Rectal smooth muscle tissue (tissue), 1 donor: Measurements from ENCODE around the gene PFKFB3.
A peak's percentile ranks its signal among the peaks of the same experiment; 100 is the strongest.
"Not testable (repeated sequence)": the region's sequence is repeated elsewhere in the genome, so short reads cannot be mapped to it uniquely, and the experiment has no call there.

Source experiments
- H3K27ac ChIP-seq: one replicate; pipeline ENCODE4 v1.7.0; 2013; ENCODE audit warnings: low read depth, low read length, inconsistent platforms
- H3K27me3 ChIP-seq: one replicate; pipeline ENCODE4 v1.7.0; 2013; ENCODE audit warnings: low read length; ENCODE audit not compliant: control insufficient read depth, insufficient read depth
- H3K36me3 ChIP-seq: one replicate; pipeline ENCODE4 v1.7.0; 2013; ENCODE audit warnings: low read length; ENCODE audit not compliant: control insufficient read depth, insufficient read depth
- H3K4me1 ChIP-seq: one replicate; pipeline ENCODE4 v1.7.0; 2013; ENCODE audit warnings: low read length; ENCODE audit not compliant: control insufficient read depth, insufficient read depth
- H3K4me3 ChIP-seq: one replicate; pipeline ENCODE4 v1.7.0; 2013; ENCODE audit warnings: low read length
- H3K9ac ChIP-seq: one replicate; pipeline ENCODE4 v1.7.0; 2013; ENCODE audit warnings: low read length

The PFKFB3 gene

DNA sequence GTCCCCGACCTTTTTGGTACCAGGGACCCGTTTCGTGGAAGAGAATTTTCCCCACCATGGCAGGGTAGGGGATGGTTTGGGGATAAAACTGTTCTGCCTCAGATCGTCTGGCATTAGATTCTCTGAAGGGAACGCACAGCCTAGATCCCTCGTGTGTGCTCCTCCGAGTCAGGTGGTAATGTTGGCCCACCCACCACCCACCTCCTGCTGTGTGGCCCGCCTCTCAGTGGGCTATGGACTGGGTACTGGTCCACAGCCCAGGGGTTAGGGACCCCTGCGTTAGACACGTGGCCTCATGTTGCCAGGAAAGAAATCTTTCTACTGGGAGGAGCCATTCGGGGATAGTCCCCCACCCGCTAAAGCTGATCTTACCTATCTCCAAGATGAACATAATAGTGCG lies 27.0 kb downstream of the PFKFB3 start:
- Histone ChIP-seq H3K4me1 (no peaks in the 10 kb centered on the region), H3K27ac (no peak overlapping the region), H3K27me3 (no peaks in the 10 kb centered on the region), H3K36me3 (peaks cover 31% of the 10 kb centered on the region), H3K4me3 (no peak overlapping the region), H3K9ac (no peak overlapping the region)

DNA sequence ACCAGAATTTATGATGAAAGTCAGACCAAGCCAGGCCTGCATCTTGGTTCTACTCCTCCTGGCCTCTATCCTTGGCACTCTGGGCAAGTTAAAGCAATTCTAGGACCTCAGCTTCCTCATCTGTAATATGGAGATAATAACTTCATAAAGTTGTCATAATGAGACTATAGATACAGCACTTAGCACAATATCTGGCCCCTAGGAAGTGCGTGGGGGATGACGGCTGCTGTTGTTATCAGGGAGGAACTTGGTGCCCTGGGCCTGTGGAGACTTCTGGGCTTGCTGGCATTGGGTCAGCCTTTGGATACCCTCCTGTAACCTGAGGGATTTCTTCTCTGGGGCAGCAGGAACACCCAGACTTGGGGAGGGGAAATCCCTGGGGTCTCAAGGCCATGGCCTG lies 27.6 kb downstream of the PFKFB3 start:
- H3K36me3 ChIP-seq = peaks cover 28% of the 10 kb centered on the region
- no peak overlapping the region for H3K4me3 ChIP-seq
- no peaks in the 10 kb centered on the region for H3K27me3 ChIP-seq
- no peak overlapping the region for H3K9ac ChIP-seq
- H3K27ac ChIP-seq = no peak overlapping the region
- no peaks in the 10 kb centered on the region for H3K4me1 ChIP-seq

DNA sequence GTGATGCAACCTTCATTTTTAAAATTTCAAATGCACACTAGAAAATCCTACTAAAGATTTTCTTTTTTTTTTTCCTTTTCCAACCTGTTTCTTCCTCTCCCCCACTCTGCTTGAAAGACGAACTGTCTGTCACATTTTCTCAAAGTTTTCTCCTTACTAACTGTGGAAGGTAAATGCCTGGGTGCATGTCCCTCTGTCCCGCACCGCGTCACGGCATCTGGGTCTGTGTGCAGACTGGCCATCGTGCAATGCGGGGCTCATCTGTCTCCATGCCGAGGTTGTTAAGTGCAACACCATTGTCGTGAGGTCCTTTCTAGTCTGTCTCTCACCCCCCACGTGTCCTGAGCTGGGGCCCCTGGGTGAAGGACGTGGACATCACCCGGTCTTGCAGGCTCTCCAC lies 28.4 kb downstream of the PFKFB3 start:
- no peak overlapping the region for H3K4me3 ChIP-seq
- no peaks in the 10 kb centered on the region for H3K27me3 ChIP-seq
- H3K27ac ChIP-seq = no peak overlapping the region
- no peak overlapping the region for H3K9ac ChIP-seq
- H3K36me3 ChIP-seq = peaks cover 19% of the 10 kb centered on the region
- H3K4me1 ChIP-seq = no peaks in the 10 kb centered on the region

DNA sequence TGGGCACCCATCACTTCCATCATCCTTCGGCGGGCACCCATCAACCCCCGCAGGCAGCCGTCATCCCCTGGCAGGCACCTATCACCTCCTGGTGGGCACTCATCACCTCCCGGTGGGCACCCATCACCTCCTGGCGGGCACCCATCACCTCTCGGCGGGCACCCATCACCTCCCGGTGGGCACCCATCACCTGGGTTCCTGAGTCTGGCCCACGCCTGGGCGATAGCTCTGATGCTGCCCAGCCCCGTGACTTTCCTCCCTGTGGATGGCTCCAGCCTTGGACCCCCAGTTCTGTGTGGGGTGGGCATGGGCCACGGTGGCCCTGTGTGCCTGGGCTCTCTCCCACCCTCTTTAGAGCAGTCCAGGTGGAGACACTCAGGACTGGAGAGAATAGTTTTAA lies 29.0 kb downstream of the PFKFB3 start:
- Histone ChIP-seq H3K4me1 (no peaks in the 10 kb centered on the region), H3K9ac (no peak overlapping the region), H3K27ac (no peak overlapping the region), H3K4me3 (no peak overlapping the region), H3K27me3 (no peaks in the 10 kb centered on the region), H3K36me3 (peaks cover 16% of the 10 kb centered on the region)

DNA sequence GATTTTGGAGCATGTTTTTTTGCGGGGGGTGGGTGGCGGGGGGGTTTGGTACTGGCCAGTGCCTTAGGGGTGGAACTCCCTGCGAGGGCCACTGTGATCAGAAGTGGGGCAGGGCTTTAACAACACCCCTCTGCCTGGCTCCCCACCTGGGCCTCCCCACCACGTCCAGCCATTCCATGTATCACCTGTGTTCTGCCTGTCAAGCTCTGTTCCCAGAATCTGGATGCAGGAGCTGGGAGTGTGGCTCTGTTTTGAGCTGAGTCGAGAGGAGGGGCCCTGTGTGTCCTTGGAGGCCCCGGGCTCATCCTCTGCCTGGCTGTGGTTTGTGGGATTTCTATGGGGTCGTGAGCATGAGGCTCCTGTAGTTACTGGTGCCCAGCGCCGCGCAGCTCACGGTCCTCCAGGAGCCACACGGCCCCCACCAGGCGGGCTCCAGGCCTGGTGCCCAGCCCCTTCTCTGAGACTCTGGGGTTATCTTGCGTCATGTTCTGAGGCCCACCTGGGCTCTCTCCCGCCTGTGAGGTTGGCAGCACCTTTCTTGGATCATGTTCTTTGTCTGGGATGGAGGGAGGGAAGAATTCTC lies 29.6 kb downstream of the PFKFB3 start:
- Histone ChIP-seq H3K27ac (no peak overlapping the region), H3K36me3 (peaks cover 14% of the 10 kb centered on the region), H3K4me1 (no peaks in the 10 kb centered on the region), H3K4me3 (no peak overlapping the region), H3K27me3 (no peaks in the 10 kb centered on the region), H3K9ac (no peak overlapping the region)

DNA sequence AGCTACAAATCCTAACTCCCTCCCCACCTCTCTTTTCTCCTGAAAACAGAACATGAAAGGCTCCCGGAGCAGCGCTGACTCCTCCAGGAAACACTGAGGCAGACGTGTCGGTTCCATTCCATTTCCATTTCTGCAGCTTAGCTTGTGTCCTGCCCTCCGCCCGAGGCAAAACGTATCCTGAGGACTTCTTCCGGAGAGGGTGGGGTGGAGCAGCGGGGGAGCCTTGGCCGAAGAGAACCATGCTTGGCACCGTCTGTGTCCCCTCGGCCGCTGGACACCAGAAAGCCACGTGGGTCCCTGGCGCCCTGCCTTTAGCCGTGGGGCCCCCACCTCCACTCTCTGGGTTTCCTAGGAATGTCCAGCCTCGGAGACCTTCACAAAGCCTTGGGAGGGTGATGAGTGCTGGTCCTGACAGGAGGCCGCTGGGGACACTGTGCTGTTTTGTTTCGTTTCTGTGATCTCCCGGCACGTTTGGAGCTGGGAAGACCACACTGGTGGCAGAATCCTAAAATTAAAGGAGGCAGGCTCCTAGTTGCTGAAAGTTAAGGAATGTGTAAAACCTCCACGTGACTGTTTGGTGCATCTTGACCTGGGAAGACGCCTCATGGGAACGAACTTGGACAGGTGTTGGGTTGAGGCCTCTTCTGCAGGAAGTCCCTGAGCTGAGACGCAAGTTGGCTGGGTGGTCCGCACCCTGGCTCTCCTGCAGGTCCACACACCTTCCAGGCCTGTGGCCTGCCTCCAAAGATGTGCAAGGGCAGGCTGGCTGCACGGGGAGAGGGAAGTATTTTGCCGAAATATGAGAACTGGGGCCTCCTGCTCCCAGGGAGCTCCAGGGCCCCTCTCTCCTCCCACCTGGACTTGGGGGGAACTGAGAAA lies 30.4 kb downstream of the PFKFB3 start:
- Histone ChIP-seq H3K27me3 (no peaks in the 10 kb centered on the region), H3K4me3 (no peak overlapping the region), H3K27ac (no peak overlapping the region), H3K4me1 (no peaks in the 10 kb centered on the region), H3K36me3 (peaks cover 11% of the 10 kb centered on the region), H3K9ac (no peak overlapping the region)

DNA sequence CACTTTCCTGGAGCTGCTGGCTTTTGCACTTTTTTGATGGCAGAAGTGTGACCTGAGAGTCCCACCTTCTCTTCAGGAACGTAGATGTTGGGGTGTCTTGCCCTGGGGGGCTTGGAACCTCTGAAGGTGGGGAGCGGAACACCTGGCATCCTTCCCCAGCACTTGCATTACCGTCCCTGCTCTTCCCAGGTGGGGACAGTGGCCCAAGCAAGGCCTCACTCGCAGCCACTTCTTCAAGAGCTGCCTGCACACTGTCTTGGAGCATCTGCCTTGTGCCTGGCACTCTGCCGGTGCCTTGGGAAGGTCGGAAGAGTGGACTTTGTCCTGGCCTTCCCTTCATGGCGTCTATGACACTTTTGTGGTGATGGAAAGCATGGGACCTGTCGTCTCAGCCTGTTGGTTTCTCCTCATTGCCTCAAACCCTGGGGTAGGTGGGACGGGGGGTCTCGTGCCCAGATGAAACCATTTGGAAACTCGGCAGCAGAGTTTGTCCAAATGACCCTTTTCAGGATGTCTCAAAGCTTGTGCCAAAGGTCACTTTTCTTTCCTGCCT lies 31.1 kb downstream of the PFKFB3 start:
- no peaks in the 10 kb centered on the region for H3K27me3 ChIP-seq
- peaks cover 1% of the 10 kb centered on the region for H3K4me1 ChIP-seq
- no peak overlapping the region for H3K27ac ChIP-seq
- no peak overlapping the region for H3K4me3 ChIP-seq
- H3K9ac ChIP-seq = no peak overlapping the region
- peaks cover 11% of the 10 kb centered on the region for H3K36me3 ChIP-seq

DNA sequence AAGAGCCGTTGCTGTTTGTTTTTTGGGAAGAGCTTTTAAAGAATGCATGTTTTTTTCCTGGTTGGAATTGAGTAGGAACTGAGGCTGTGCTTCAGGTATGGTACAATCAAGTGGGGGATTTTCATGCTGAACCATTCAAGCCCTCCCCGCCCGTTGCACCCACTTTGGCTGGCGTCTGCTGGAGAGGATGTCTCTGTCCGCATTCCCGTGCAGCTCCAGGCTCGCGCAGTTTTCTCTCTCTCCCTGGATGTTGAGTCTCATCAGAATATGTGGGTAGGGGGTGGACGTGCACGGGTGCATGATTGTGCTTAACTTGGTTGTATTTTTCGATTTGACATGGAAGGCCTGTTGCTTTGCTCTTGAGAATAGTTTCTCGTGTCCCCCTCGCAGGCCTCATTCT lies 31.6 kb downstream of the PFKFB3 start:
- Histone ChIP-seq H3K36me3 (peaks cover 11% of the 10 kb centered on the region), H3K27me3 (no peaks in the 10 kb centered on the region), H3K4me3 (no peak overlapping the region), H3K4me1 (peaks cover 7% of the 10 kb centered on the region), H3K27ac (no peak overlapping the region), H3K9ac (no peak overlapping the region)

DNA sequence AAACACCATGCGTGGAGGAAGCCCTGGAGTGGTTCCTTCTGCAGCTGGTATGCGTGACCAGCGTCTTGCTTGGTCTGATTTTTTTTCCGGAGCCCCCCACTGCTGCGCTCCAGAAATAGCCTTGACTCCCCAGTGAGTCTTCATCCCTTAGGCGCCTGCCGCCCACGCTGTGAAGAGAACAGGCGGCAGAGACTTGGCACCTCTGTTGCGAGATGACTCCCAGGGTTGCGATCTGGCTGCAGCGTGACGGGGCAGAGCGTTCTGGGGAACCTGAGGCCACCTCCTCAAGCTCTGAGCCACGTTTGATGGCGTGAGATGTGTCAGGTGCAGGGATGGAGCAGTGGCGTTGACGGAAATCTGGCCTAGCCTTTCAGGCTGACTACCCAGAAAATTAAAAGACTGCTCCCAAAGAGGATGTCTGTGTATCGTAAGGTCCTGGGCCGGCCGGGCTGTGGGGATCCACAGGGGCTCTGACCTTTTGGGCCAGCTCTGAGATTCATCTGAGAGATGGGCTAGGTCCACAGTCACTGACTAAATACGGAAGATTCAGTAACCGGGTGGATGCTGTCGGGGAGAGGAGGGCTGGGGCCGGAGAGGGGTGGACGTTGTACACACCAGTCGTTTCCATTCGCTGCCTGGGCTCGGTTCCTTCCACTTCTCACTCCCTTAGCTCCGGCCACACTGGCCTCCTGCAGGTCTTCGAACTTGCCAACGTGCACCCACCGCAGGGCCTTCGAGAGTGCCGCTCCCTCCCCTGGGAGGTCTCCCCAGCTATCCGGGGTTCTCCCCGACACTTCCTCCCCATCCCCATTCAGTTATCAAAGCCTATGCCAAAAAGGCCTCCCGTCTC lies 33.8 kb downstream of the PFKFB3 start:
- Histone ChIP-seq H3K36me3 (peaks cover 11% of the 10 kb centered on the region), H3K9ac (no peak overlapping the region), H3K27me3 (no peaks in the 10 kb centered on the region), H3K4me1 (peaks cover 8% of the 10 kb centered on the region), H3K27ac (no peak overlapping the region), H3K4me3 (no peak overlapping the region)

DNA sequence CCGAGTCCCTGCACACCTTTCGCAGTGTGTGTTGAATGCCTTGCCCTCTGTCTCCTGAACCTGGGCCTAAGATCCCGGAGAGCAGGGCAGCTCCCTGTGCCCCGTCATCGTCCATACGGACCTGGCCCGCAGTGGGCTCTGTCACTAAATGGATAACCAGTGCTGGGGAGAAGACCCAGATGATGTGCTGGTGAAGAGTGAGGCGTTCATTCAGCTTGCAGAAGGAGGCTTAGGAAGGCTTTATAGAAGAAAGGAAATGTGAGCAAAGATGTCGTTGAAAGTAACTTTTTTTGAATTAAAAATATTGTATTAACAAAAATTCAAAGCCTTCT lies 34.4 kb downstream of the PFKFB3 start:
- Histone ChIP-seq H3K4me3 (no peak overlapping the region), H3K9ac (no peak overlapping the region), H3K36me3 (peaks cover 11% of the 10 kb centered on the region), H3K4me1 (peaks cover 8% of the 10 kb centered on the region), H3K27ac (no peak overlapping the region), H3K27me3 (no peaks in the 10 kb centered on the region)

DNA sequence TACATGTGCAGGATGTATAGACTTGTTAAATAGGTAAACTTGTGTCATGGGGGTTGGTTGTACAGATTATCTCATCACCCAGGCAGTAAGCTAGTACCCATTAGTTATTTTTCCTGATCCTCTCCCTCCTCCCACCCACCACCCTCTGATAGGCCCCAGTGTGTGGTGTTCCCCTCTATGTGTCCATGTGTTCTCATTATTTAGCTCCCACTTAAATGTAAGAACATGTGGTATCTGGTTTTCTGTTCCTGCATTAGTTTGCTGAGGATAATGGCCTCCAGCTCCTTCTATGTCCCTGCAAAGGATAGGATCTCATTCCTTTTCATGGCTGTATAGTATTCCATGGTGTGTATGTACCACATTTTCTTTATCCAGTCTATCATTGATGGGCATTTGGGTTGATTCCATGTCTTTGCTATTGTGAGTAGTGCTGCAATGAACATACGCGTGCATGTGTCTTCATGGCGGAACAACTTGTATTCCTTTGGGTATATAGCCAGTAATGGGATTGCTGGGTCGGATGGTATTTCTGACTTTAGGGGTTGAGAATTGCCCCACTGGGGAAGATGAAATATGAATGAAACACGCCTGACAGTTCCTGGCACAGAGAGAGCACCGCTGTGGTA lies 36.0 kb downstream of the PFKFB3 start:
- H3K4me3 ChIP-seq, H3K27me3 ChIP-seq, H3K4me1 ChIP-seq, H3K9ac ChIP-seq, H3K36me3 ChIP-seq: not testable (repeated sequence)
- peak overlapping the region; percentile 43 for H3K27ac ChIP-seq
